ENCODE results near the gene FAM193A.
"Not testable (repeated sequence)": the region's sequence is repeated elsewhere in the genome, so short reads cannot be mapped to it uniquely, and the experiment has no call there.

The FAM193A gene, protein sequence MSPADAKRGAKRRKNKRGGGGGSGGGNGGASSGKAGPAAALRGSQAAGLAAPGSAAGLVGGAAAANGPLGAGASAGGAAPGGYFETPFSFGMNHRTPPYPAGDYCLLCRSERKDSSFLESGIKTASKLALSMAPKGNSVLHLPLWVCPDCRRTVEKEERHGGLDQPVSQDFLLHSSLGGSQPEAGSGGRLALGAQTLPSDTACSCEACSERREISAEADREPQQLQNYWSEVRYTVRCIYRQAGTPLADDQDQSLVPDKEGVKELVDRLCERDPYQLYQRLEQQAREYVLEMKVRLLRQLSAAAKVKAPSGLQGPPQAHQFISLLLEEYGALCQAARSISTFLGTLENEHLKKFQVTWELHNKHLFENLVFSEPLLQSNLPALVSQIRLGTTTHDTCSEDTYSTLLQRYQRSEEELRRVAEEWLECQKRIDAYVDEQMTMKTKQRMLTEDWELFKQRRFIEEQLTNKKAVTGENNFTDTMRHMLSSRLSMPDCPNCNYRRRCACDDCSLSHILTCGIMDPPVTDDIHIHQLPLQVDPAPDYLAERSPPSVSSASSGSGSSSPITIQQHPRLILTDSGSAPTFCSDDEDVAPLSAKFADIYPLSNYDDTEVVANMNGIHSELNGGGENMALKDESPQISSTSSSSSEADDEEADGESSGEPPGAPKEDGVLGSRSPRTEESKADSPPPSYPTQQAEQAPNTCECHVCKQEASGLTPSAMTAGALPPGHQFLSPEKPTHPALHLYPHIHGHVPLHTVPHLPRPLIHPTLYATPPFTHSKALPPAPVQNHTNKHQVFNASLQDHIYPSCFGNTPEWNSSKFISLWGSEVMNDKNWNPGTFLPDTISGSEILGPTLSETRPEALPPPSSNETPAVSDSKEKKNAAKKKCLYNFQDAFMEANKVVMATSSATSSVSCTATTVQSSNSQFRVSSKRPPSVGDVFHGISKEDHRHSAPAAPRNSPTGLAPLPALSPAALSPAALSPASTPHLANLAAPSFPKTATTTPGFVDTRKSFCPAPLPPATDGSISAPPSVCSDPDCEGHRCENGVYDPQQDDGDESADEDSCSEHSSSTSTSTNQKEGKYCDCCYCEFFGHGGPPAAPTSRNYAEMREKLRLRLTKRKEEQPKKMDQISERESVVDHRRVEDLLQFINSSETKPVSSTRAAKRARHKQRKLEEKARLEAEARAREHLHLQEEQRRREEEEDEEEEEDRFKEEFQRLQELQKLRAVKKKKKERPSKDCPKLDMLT (N-terminal part only)

DNA sequence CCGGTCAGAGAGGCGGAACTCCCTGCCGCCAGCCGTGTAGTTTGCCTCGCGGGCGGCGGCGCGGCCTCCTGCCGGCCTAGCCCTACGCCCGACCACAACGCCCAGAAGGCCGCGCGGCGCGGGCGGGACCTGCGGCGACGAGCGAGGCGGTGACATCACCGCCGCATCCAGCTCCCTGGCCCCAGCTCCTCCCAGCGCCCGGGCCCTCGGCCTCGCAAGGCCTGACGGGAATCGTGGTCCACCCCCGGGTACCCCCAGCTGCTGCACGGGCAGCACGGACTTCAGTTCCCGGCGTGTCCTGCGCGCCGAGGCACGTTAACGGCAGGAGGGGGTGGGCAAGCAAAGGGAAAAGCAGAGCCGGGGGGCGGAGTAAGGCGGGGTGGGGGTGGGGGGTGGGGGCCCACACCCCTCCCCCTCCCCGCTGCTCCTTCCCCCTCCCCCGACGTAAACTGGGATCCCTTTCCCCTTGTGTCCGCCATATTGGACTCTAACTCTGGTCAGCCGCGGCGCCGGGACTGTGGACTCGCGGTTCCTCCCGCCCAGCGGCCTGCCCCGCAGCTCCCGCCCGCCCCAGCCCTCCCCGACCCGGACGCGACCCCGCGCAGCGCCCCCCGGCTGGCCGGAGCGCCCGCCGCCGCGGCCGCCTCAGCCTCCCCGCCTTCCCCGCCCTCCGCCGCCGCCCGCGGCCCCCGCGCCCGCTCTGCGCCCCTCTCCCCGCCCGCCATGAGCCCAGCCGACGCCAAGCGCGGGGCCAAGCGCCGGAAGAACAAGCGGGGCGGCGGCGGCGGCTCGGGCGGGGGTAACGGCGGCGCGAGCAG lies at the start of gene FAM193A:
TSS of gene FAM193A (plus strand) at position 455 of the 818 bp plus-strand sequence. CDS start at position 724, 269 bp downstream.
- no peak for FAIRE-seq

DNA sequence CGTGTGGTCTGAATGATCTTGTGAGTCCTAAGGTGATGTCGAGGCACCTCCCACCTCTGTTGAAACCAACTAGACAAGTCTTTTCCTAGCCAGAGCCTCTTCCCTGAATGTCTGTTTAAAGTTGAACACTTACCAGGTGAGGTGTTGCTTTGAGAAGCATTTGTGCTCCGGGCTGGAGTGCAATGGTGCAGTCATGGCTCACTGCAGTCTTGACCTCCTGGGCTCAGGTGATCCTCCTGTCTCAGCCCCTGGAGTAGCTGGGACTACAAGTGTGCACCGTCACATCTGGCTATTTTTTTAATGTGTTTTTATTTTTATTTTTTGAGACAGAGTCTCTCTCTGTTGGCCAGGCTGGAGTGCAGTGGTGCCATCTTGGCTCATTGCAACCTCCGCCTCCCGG lies 49.5 kb upstream of the FAM193A start:
- FAIRE-seq = no peak

DNA sequence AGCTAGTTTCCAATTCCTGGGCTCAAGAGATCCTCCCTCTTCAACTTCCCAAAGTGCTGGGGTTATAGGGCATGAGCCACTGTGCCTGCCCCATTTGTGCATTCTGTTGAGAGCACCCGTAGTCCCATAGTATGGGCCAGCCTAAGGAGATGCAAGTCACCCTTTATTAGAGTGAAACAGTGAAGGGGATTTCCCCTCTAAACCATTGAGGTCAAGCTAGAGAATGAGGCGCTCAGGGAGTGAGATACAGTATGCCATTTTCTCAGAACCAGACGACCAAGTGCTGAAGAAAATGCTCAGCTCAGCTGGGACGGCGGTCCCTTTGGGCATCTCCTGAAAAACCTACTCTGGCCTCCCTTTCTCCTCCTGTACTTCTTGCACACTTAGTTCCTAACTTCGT lies 48.8 kb upstream of the FAM193A start:
- FAIRE-seq = no peak

DNA sequence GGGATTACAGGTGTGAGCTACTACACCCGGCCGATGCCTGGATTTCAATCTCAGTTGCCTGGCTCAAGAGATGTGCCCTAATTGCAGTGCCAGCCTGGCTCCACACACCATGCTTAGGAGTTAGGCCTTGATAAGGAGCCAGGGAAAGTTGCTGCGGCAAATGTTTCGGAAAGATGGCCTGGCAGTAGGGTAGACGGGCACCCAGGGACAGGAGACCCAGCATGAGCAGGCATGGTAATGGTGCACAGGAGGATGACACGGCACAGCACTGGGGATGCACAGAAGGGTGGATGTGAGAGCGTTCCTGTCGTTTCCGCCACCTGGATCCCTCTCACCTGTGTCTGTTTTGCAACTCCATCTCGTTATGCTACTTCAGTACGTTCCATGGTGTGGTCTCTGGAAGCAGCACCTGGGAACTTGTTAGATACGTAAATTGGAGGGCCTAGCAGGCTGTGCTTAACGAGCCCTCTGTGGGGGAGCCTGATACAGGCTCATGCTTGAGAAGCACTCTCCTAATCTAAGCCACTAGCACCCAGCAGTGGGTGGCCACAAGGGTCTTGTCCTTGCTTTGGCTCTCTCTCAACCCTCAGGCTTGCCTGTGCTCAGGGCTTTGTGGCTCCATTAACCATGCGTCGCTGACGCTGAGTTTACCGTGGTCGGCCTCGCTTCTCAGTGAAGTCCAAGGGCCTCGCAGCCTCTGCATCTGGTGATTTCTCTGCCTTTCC lies 47.2 kb upstream of the FAM193A start:
- FAIRE-seq = no peak

DNA sequence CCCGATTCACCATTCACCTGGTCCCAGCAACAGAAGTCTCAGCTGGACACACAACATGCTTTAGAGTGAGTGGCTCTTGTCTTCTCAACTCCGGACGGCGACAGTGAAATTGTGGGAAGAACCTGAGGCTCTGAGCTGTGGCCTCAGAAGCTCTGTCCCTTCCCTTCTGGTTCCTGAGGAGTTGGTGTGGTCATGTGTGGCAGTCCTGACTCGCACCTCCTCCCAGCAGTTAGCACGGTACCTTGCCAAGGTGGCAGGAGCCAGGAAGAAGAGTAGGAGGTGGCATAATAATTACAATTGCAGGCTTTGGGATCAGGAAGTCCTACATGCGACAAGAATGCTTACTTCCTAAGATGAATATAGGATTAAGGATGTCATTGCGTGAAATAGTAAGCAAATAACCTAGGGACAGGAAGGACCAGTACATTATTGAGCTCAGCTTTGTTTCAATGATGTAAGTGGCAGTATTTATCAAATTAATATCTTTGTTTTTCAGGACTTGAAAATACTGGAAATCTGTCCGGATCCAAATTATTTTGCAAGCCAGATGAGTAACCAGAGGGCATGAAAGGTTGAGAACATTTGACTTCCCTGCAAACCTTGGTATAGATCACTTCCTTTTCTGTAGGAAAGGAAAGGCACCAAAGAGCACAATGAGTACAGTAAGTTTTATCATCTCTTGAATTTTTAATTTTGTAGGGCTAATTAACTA lies 46.5 kb upstream of the FAM193A start:
- FAIRE-seq = no peak

DNA sequence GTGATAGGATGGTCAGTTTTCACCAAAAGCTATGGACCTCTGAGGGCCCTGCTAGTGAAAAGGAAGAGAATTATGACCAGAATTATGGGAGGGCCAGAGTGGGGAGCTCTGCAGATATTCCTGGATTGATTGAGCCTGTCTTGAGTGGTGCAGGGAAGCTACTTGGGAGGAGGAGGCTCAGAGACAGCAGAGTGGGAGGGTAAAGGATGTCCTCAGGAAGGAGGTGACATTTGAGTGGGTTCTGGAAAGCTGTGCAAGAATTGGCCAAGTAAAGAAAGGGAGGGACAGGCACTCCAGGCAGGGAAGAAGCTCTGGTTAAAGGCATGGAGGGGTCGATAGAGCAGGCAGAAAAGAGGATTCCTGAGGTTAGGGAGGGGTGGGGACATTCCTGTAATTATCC lies 43.5 kb upstream of the FAM193A start:
- no peak for FAIRE-seq

DNA sequence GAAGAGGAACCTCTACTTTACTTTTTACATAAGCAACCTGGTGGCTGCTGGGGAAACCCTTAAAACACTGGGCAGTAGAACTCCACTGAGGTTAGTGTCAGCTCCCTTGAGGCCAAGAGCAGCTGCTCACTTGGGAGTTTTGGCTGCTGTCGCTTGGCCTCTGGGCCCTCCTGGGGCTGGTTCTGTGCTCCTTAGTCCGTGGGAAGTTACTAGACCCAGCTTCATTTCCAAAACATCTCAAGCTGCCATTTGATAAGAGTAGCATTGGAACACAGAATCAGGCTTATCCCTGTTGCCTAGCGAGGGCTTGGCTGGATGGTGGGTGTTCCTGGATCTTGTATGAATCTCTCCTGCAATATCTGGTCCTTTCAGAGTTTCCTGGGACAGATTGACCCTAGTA lies 41.5 kb upstream of the FAM193A start:
- FAIRE-seq = no peak

DNA sequence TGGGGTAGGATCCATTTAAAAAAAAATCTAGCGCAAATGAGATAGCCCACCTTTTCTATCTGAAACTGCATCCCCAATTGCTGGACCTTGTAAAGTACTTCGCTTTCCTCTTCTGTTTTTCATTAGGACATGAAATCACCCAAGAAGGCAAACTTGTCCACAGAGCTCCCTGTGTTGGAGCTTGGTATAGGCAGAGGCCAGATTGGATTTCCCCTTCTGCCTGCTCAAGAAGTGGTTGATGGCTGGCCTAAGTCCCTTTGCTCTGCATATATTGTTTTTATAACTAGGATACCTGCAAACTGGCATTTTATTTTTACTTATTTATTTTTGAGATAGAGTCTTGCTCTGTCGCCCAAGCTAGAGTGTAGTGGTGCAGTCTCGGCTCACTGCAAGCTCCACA lies 39.1 kb upstream of the FAM193A start:
- FAIRE-seq = no peak

DNA sequence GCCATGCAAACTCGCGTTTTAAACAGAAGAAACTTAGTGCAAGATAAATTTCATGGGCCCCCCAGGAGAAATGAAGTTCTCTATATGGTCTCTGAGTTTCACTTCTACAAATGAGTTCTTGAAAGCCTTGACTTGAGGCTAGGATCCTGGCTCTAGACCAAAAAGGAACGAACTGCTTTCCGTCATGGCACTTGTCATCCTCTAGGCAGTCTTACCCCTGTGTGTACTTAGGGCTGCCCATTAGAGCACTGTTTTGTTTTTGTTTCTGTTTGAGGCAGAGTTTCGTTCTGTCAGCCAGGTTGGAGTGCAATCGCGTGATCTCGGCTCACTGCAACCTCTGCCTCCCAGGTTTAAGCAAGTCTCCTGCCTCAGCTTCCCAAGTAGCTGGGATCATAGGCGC lies 38.5 kb upstream of the FAM193A start:
- FAIRE-seq = no peak

DNA sequence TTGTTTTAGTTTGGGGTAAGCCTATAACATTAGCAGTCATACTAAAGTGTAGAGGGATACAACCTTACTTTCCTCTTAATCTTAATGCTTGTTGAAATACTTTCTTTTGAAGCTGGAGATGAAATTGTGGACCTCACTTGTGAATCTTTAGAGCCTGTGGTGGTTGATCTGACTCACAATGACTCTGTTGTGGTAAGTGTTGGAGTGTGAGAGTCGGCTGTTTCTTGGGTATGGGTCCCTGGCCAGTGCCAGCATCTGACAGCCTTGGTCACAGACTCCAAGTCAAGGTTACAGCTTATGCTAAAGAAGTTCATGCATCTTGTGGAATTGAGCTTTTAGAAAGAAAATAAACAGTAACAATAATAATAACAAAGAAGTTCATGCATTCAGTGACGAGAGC lies 35.9 kb upstream of the FAM193A start:
- FAIRE-seq = no peak

DNA sequence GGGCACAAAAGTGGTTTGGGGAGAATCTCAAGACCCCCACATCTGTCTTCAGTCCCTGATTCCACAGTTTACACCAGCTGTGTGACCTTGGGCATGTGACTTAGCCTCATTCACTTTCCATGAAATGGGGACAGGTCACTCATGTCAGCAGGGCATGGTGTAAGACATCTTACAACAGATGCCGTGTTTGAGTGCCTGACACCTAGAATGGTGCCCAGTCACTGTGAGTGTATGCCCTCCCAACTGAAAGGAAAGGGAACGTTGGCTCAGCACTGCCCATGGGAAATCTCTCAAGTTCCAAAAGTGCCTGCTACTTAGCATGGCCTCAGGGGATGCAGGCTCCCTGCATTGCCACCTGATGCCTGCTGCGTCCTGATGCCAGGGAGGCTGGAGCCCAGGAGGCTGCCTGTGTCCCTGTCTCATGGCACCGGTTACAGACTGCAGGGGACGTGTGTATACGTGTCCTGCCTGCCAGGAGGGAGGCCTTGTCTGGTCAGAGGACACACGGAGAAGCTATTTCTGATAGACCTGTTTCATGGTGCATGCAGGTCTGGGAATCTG lies 35.3 kb upstream of the FAM193A start:
- no peak for FAIRE-seq

DNA sequence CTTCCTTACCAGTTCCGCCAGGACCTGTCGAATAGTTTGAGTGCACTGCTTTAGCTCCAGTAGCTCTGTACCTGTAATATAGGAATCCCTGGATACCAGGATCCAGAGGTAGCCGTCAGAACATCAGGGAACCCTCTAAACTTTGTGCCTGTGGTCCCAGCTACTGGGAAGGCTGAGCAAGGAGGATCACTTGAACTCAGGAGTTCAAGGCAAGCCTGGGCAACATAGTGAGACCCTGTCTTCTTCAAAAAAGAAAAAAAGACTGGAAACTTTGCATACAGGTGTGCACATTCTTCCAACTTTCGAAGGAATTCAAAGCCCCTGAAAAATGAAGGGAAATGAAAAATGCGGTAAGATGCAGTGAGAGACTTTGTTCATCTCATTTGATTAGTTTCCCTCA lies 32.6 kb upstream of the FAM193A start:
- FAIRE-seq = no peak

DNA sequence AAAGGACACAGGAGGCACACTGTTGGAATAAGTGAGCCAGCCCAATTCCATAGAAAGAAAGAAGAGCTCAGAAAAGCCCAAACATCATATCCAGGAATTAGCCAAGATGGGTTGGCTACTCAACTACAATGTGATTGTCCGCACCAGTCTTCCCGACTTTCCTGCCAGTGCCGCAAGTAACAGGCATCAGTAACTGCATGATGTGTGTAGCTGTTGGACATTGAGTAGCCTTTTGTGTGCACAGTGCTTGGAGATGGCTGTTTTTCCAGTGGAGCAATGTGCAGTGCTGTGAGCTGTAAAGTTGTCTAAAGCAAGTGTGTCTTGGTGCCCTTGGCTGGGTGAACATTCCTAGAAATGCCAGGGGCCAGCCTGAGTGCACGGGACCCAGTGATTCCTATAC lies 29.2 kb upstream of the FAM193A start:
- no peak for FAIRE-seq

DNA sequence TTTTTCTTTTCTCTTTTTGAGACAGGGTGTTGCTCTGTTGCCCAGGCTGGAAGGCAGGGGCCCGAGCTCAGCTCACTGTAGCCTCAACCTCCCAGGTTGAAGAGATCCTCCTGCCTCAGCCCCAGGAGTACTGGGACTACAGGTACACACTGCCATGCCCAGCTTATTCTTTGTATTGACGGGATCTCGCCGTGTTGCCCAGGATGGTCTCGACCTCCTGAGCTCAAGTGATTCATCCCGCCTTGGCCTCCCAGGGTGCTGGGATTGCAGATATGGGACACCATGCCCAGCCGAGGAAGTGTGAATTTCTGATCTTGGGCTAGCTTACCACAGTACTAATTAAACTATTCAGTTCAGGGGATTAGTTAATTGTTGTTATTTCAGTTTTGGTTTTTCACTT lies 28.6 kb upstream of the FAM193A start:
- FAIRE-seq = no peak

DNA sequence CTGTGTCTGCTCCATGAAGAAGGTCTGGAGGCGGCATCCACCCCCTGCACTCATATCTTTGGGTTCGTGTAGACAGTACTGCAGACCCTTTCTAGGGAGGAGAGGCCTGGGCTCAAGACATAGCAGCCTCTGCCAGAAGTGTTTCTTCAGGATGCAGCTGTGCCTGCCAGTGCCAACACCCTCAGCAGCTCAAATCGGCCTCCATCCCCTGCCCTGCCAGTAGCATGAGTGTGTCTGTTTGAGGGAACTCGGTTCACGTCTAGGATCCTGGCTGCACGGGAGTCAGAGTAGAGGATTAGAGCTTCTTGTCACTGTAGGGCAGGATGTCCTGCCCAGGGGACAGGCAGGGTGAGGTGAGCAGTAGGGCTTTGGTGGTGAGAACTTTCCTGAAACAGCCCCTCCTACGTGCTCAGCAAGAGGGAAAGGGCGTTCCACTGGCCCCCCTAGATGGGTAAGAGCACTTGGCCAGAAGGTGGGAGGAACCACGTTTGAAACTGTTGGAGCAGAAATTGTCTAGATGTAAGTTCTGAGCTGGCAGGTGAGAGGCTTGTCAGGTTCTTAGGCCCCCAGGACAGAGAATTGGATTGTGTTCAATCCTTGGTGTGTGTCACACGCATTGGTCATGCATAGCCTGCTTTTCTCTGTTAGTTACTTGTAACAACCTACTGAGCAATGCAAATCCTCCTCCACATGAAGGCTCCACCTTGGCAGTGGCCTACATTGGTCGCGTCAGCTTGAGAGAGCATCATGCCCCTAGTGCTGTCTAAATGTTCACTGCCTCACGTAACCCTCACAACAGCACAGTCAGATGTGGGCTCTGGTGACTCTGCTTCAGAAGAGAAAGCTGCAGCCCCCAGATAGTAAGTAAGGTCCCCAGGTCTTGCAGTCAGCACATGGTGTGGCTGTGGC lies 25.8 kb upstream of the FAM193A start:
- FAIRE-seq = no peak

DNA sequence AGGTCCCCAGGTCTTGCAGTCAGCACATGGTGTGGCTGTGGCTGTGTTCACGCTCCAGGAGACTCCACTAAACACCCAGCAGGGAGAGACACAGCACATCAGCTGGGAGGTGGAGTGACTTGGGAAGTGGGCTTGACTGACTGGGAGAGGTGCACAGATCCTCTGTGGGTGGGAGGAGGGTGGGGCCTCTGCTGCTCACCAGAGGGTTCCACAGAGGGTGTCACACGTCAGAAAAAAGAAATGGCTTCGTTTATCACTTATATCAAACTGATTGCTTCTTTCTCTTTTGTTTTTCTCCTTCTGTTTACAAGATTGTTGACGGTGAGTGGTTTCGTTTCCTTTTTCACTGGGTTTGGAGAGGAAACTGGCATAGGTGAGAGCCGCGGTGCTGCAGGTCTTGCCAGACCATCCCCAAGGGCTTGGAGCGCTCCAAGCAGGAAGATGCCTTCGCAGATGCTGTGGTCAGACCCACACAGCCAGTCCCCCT lies 24.8 kb upstream of the FAM193A start:
- FAIRE-seq = no peak

DNA sequence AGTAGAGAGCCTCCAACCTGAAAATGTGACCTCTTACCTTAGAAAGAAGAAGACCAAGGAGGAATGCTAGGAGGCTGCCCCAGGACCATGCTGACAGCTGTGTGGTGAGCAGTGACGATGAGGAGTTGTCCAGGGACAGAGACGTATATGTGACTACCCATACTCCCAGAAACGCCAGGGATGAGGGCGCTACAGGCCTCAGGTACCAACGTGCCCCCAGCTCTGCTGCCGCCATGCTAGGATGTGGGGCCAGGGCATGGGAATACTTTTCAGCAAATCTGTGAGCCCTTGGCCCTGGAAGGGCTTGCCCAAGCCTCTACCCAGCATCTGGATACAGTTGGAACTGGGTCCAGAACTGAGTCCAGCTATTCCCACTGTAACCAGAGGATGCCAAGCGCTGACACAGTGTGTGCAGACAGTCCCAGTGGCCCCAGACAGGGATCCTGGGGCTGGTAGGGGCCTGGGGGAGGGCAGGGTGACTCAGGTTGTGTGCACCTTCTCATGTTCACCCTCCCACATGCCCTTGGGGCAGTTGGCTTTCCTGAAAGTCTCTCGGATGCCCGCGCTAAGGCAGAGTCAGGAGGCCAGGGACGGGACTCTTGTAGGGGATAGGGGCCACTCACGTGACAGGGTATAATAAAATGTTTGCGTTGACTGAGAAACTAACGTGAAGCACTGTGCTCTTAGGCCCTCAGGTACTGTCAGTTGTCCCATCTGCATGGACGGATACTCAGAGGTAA lies 23.9 kb upstream of the FAM193A start:
- no peak for FAIRE-seq

DNA sequence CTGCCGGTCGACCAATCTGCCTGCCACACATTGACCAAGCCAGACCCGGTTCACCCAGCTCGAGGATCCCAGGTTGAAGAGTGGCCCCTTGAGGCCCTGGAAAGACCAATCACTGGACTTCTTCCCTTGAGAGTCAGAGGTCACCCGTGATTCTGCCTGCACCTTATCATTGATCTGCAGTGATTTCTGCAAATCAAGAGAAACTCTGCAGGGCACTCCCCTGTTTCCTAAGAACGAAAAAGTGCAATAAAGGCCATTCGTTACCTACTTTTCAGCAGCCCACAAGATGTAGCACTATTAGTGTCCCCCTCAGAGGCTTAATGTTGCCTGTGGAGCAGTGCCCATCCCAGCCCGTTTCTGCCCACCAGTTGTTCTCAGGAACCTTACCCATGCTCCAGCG lies 22.3 kb upstream of the FAM193A start:
- FAIRE-seq = not testable (repeated sequence)

DNA sequence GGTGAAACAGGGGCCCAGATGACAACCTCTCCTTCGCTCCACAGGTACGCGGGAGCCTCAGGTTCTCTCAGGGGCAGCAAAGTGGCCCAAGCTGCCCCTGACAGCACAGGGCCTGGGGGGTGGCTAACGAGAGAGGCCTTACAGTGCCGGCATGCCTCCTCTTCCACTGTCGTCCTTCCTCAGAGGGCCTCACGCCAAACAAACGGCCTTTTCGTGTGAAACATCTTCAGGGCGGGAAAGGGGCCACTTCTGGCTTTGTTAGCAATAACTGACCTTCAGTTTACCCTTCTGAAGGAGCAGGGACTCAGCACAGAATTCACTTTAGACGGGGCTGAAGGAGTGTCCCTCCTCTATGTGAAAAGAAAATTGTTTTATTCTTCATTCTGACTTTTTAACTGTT lies 21.5 kb upstream of the FAM193A start:
- not testable (repeated sequence) for FAIRE-seq
